OCI-LY3 (cell line): ENCODE results near the gene HKDC1.

ENCODE experiments used
- EZH2phosphoT487 ChIP-seq: fragments of 200-600 bp; shearing (Covaris generic); IDR thresholded peaks from 2 replicates; pipeline ENCODE4 v1.6.1; 2018; ENCODE audit warnings: antibody characterized with exemption, mixed run types, low read depth
- TF ChIP-seq, protein P1 (sequence below): fragments of 200-600, 300-600 bp; sonication (generic); IDR thresholded peaks from 2 replicates; pipeline ENCODE4 v1.5.1; 2014; ENCODE audit warnings: antibody characterized with exemption, low read length, low read depth

DNA sequence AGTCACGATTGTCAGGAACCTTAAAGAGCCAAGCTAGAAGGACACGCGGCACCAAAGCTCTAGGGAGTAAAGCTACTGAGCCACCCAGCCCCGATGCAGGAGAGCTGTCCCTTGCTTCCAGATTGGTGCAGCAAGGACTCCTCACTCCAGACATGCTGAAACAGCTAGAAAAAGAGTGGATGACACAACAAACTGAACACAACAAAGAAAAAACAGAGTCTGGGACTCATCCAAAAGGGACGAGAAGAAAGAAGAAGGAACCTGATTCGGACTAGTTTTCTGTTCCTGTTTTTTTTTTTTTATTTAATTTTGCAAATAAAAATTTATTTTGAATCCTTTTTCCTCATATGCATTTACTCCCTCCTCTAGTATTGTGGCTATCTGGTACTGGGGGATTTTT lies 11.4 kb upstream of the HKDC1 start:
- TF ChIP-seq, protein P1, sequence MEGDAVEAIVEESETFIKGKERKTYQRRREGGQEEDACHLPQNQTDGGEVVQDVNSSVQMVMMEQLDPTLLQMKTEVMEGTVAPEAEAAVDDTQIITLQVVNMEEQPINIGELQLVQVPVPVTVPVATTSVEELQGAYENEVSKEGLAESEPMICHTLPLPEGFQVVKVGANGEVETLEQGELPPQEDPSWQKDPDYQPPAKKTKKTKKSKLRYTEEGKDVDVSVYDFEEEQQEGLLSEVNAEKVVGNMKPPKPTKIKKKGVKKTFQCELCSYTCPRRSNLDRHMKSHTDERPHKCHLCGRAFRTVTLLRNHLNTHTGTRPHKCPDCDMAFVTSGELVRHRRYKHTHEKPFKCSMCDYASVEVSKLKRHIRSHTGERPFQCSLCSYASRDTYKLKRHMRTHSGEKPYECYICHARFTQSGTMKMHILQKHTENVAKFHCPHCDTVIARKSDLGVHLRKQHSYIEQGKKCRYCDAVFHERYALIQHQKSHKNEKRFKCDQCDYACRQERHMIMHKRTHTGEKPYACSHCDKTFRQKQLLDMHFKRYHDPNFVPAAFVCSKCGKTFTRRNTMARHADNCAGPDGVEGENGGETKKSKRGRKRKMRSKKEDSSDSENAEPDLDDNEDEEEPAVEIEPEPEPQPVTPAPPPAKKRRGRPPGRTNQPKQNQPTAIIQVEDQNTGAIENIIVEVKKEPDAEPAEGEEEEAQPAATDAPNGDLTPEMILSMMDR: no peak
- TF ChIP-seq EZH2phosphoT487: no peak
